ENCODE results near the gene GPX1. TPM values are rescaled to one million over a fixed set of nuclear protein-coding genes. Genes with fewer than 3 reads are reported as not detected.
"Not testable (repeated sequence)": the region's sequence is repeated elsewhere in the genome, so short reads cannot be mapped to it uniquely, and the experiment has no call there.

The GPX1 gene
- total RNA-seq, 2 donors from 2014 or later = 75.6 to 326 TPM

DNA sequence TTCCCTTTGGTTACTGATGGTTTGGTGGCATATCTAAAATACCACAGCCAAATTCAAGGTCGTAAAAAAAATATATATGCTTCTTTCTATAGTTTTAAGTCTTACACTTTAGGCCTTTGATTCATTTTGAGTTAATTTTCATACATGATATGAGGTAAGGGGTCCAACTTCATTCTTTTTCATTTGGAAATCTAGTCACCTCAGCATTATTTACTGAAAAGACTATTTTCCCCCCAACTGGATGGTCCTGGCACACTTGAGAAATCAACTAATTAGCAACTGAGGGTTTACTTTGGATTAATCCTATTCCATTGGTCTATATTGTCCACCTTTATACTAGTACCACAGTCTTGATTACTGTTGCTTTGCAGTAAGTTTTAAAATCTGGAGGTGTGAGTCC, 27.5 kb upstream of the GPX1 start:
- Mint-ChIP-seq H3K27ac (peak overlapping the region; percentile 77), H3K27me3 (no peaks in the 10 kb centered on the region), H3K4me1 (peaks cover 43% of the 10 kb centered on the region), H3K4me3 (peak overlapping the region; percentile 33), H3K36me3 (ENCODE audit: low read depth) (no peaks in the 10 kb centered on the region)
- no peak for DNase-seq
- H3K9me3 ChIP-seq (ENCODE audit: control insufficient read depth, low read length, poor library complexity, severe bottlenecking) = no peaks in the 10 kb centered on the region
- no peak for ATAC-seq

DNA sequence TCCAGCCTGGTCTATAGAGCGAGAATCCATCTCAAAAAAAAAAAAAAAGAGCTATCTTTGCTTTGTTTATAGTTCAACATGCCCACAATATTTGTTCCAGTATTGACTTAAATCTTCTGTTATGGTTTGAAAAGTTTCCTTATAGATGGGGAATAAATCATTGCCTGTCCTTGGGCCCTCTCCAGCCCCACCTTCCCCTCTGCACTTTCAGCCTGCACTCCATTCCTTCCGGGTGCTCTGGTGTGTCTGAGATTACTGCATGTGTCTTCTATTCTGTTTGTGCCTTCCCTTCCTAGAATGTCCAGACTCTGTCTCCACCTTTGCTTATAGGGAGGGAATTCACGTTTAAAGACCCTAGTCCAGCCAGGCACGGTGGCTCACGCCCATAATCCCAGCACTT, 25.2 kb upstream of the GPX1 start:
- peak overlapping the region; percentile 70 for H3K27ac Mint-ChIP-seq
- peaks cover 1% of the 10 kb centered on the region for H3K36me3 Mint-ChIP-seq (ENCODE audit: low read depth)
- H3K4me1 Mint-ChIP-seq = peaks cover 45% of the 10 kb centered on the region
- ATAC-seq = no peak
- no peaks in the 10 kb centered on the region for H3K9me3 ChIP-seq (ENCODE audit: control insufficient read depth, low read length, poor library complexity, severe bottlenecking)
- DNase-seq = no peak
- H3K27me3 Mint-ChIP-seq = no peaks in the 10 kb centered on the region
- peak overlapping the region; percentile 41 for H3K4me3 Mint-ChIP-seq

DNA sequence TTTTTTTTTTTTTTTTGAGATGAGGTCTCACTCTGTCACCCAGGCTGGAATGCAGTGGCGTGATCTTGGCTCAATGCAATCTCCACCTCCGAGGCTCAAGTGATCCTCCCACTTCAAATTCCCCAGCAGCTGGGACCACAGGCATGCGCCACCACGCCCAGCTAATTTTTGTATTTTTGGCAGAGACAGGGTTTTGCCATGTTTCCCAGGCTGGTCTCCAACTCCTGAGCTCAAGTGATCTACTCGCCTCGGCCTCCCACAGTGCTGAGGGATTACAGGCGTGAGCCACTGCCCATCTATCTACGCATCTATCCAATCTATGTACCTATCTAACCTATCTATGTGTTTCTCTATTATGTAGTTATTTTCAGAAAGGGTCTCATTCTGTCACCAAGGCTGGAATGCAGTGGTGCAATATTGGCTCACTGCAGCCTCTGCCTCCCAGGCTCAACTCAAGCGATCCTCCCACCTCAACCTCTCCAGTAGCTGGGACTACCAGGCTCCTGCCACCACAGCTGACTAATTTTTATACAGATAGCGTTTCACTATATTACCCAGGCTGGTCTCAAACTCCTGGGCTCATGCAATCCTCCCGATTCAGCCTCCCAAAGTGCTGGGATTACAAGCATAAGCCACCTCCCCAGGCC, 20.2 kb upstream of the GPX1 start:
- peaks cover 2% of the 10 kb centered on the region for H3K36me3 Mint-ChIP-seq (ENCODE audit: low read depth)
- no peak for ATAC-seq
- H3K27me3 Mint-ChIP-seq = no peaks in the 10 kb centered on the region
- no peak for DNase-seq
- H3K9me3 ChIP-seq (ENCODE audit: control insufficient read depth, low read length, poor library complexity, severe bottlenecking) = no peaks in the 10 kb centered on the region
- peak overlapping the region; percentile 1 for H3K4me3 Mint-ChIP-seq
- H3K27ac Mint-ChIP-seq = peak overlapping the region; percentile 59
- H3K4me1 Mint-ChIP-seq = peaks cover 34% of the 10 kb centered on the region

DNA sequence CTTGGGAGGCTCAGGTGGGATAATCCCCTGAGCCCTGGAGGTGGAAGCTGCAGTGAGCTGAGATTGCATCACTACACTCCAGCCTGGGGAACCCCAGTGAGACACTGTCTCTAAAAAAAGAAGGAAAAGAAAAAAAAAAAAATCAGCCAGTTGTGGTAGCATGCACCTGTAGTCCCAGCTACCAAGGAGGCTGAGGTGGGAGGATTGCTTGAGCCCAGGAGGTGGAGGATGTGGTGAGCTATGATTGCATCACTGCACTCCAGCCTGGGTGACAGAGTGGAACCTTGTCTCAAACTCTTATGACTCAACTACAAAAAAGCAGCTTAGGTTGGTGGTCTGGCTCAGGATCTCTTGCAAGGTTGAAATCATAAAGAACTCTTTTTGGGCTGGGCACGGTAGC, 19.3 kb upstream of the GPX1 start:
- no peaks in the 10 kb centered on the region for H3K9me3 ChIP-seq (ENCODE audit: control insufficient read depth, low read length, poor library complexity, severe bottlenecking)
- peak; percentile 61 for ATAC-seq
- Mint-ChIP-seq H3K27me3 (no peaks in the 10 kb centered on the region), H3K4me1 (peaks cover 30% of the 10 kb centered on the region), H3K27ac (peak overlapping the region; percentile 87), H3K4me3 (peak overlapping the region; percentile 41), H3K36me3 (ENCODE audit: low read depth) (peaks cover 2% of the 10 kb centered on the region)
- peak in 1 of 3 donors; percentile 8 for DNase-seq

DNA sequence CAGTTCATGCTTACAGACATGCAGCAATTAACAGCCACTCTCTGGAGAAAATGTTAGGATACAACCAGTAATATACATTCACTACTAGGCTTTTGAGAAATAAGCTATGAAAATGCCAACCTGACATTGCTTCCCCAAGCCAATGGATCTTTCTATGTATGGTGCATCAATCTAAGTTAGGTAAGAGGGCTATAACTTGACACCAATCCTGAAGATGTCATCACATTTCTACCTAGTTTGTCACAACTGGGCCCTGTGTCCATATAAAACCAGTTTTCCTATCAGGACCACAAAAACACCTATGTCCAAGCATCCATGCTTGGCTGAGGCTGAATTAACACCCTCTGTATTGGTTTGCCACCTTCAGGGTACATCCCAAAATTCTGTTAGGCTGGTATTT, 13.8 kb upstream of the GPX1 start:
- ATAC-seq (no peak), DNase-seq (no peak)
- Mint-ChIP-seq H3K36me3 (ENCODE audit: low read depth) (no peaks in the 10 kb centered on the region), H3K27ac (peak overlapping the region; percentile 9), H3K4me3 (no peak overlapping the region), H3K4me1 (peaks cover 16% of the 10 kb centered on the region), H3K27me3 (no peaks in the 10 kb centered on the region)
- H3K9me3 ChIP-seq (ENCODE audit: control insufficient read depth, low read length, poor library complexity, severe bottlenecking) = no peaks in the 10 kb centered on the region

DNA sequence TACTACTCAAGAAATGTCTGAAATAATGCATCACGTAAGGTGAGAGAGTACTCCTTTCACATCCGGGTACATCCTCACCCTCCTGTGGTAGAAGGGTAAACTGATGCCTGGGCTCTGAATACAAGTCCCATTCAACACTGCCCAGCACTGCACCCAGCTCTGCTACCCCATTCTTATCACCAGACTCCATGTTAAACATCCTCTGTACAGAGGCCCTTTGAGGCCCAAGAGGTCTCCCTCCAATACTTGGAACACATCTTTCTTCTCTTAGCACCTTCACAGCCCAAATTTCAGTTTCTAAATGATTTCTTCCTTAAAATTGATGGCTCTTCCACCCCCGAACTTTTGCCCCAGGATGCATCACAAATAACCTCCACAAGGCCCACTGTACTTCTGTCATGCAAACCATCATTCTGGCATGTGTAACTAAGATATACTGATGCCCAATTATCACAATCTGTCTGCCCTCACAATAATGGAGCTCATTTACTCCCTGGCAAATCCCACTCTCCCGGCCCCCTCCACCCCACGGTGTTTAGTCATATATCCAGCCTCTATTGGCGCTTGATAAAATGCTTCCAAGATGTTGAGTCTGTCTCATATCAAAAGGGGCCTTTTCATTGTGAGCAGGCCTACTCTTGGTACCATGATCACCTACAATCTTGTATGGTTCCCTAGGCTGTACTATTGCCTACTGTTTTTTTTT, 12.6 kb upstream of the GPX1 start:
- H3K27ac Mint-ChIP-seq = peak overlapping the region; percentile 9

DNA sequence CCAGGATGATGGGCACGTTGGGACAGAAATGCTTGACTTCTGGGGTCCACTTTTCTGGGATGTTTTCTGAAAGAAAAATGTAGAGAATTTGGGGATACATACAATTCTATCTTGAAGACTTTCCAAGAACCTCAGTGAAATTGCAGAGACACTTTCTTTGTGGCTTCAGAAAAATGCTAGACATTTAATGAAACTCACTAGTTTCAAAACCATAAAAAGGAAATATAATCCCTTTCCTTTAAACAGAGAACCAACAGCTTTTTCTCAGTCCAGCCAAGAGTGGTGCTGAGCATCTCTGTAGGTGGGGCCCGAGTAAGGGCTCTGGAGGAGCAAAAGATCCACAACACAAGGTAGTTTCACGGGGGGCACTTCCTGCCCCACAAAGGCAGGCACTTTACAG, 4.4 kb upstream of the GPX1 start:
- Mint-ChIP-seq H3K27me3 (no peaks in the 10 kb centered on the region), H3K36me3 (ENCODE audit: low read depth) (no peaks in the 10 kb centered on the region), H3K27ac (no peak overlapping the region), H3K4me1 (peaks cover 11% of the 10 kb centered on the region), H3K4me3 (no peak overlapping the region)
- DNase-seq = no peak
- ATAC-seq = no peak
- no peaks in the 10 kb centered on the region for H3K9me3 ChIP-seq (ENCODE audit: control insufficient read depth, low read length, poor library complexity, severe bottlenecking)

More for the DNA sequence above, 12.6 kb upstream of the GPX1 start:
- no peaks in the 10 kb centered on the region for H3K27me3 Mint-ChIP-seq
- no peak for DNase-seq
- peaks cover 14% of the 10 kb centered on the region for H3K4me1 Mint-ChIP-seq
- ATAC-seq = no peak
- H3K4me3 Mint-ChIP-seq = no peak overlapping the region
- H3K9me3 ChIP-seq (ENCODE audit: control insufficient read depth, low read length, poor library complexity, severe bottlenecking) = no peaks in the 10 kb centered on the region
- H3K36me3 Mint-ChIP-seq (ENCODE audit: low read depth) = no peaks in the 10 kb centered on the region

DNA sequence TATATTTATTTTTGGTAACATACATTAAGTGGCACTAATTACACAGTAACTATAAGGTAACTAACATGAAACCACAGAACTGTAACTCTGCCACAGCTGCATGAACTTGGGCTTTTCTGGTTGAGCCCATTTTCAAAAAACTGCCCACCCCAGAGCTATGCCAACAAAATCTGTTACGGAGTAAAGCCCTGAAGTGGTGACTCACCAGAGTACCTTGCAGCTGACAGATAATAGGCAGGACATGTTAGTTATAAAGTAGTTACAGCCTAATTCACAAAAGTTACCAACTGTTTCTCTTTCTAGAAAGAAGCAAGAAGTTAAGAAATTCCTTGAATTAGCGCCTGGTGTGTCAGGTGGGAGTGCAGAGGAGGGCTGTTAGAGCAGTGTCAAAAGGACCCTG, 1.5 kb upstream of the GPX1 start:
- Mint-ChIP-seq H3K27me3 (no peaks in the 10 kb centered on the region), H3K4me1 (peaks cover 18% of the 10 kb centered on the region), H3K27ac (peak overlapping the region; percentile 57), H3K36me3 (ENCODE audit: low read depth) (peaks cover 3% of the 10 kb centered on the region), H3K4me3 (peak overlapping the region; percentile 96)
- no peak for DNase-seq
- H3K9me3 ChIP-seq (ENCODE audit: control insufficient read depth, low read length, poor library complexity, severe bottlenecking) = no peaks in the 10 kb centered on the region
- ATAC-seq = no peak

DNA sequence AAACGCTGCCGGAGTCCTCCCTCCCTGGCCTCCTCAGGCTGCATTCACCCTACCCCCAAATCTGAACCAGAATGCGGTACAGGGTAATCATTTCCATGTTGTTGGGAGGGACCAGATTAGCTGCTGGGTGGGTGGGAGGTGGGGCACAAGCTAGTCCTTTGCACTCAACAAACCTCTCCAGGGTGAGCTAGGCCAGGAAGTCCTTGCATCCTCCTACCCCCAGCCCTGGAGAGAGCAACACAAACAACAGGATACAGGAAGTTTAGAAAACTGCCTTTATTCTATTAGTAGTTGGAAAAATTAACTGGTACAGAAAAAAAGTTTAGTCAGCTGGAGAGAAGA, 702 bp upstream of the GPX1 start:
- Mint-ChIP-seq H3K36me3 (ENCODE audit: low read depth) (peaks cover 3% of the 10 kb centered on the region), H3K27ac (peak overlapping the region; percentile 57), H3K4me3 (peak overlapping the region; percentile 96), H3K4me1 (peaks cover 20% of the 10 kb centered on the region), H3K27me3 (no peaks in the 10 kb centered on the region)
- DNase-seq = no peak
- ATAC-seq = peak; percentile 6
- H3K9me3 ChIP-seq (ENCODE audit: control insufficient read depth, low read length, poor library complexity, severe bottlenecking) = no peaks in the 10 kb centered on the region

DNA sequence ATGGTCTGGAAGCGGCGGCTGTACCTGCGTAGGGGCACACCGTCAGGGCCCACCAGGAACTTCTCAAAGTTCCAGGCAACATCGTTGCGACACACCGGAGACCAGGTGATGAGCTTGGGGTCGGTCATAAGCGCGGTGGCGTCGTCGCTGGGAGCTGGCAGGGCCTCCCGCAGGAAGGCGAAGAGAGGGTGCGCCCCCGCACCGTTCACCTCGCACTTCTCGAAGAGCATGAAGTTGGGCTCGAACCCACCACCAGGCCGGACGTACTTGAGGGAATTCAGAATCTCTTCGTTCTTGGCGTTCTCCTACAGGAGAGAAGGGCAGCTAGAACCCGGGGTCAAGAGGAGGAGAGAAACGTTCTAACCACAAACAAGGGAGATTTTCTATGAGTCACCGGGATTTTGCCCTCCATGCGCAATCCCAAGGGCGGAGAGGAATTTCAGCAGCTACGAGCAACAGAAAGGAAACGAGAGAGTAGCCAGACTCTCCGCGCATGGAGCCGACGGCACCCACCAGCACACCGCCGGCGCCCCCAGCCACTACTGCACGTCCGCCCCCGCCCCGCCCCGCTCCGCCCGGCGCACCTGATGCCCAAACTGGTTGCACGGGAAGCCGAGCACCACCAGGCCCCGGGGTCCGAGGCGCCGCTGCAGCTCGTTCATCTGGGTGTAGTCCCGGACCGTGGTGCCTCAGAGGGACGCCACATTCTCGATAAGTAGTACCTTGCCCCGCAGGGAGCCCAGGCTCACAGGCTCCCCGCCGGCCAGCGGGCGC, 523 bp downstream of the GPX1 start:
- H3K36me3 Mint-ChIP-seq (ENCODE audit: low read depth) = not testable (repeated sequence)
- ATAC-seq = peak; percentile 56
- peaks cover 26% of the 10 kb centered on the region for H3K4me1 Mint-ChIP-seq

DNA sequence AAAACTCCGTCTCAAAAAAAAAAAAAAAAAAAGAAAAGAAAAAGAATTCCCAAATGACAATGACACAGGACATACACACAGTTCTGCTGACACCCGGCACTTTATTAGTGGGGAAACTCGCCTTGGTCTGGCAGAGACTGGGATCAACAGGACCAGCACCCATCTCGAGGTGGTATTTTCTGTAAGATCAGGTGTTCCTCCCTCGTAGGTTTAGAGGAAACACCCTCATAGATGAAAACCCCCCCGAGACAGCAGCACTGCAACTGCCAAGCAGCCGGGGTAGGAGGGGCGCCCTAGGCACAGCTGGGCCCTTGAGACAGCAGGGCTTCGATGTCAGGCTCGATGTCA, 1.1 kb downstream of the GPX1 start:
- not testable (repeated sequence) for DNase-seq; H3K27me3 Mint-ChIP-seq; H3K9me3 ChIP-seq (ENCODE audit: control insufficient read depth, low read length, poor library complexity, severe bottlenecking); H3K36me3 Mint-ChIP-seq (ENCODE audit: low read depth)
- H3K27ac Mint-ChIP-seq = peak overlapping the region; percentile 96
- H3K4me1 Mint-ChIP-seq = peaks cover 26% of the 10 kb centered on the region
- peak; percentile 48 for ATAC-seq
- peak overlapping the region; percentile 96 for H3K4me3 Mint-ChIP-seq

More for the DNA sequence above, 523 bp downstream of the GPX1 start:
- peak overlapping the region; percentile 96 for H3K27ac Mint-ChIP-seq
- DNase-seq = peak; percentile 22 to 44 (median 43)
- peak overlapping the region; percentile 96 for H3K4me3 Mint-ChIP-seq
- H3K9me3 ChIP-seq (ENCODE audit: control insufficient read depth, low read length, poor library complexity, severe bottlenecking); H3K27me3 Mint-ChIP-seq: not testable (repeated sequence)

DNA sequence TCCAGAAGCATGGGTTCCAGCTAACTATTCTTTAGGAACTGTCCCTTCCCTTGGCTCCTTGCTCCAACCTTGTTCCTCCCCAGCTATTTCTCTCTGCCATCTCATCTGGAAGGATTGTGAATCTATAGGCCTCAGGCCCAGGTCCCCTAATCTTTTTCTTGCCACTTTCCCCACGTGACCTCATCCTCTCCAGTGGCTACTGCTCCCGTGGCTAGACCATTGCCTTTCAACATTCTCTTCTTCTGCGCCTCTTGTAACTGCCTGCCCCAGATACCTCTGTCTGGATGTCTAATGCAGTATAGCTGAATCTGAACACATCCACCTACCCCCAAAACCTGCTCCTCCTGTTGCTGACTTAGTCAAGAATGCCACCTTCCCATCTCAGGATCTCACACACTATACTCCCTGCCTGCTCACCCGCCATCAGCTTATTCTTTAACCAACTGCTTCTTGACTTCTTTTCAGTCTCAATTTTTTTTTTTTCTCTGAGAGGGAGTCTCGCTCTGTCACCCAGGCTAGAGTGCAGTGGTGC, 5.2 kb downstream of the GPX1 start:
- H3K36me3 Mint-ChIP-seq (ENCODE audit: low read depth) = peaks cover 6% of the 10 kb centered on the region
- H3K4me1 Mint-ChIP-seq = peaks cover 31% of the 10 kb centered on the region
- peak overlapping the region; percentile 88 for H3K27ac Mint-ChIP-seq
- no peaks in the 10 kb centered on the region for H3K9me3 ChIP-seq (ENCODE audit: control insufficient read depth, low read length, poor library complexity, severe bottlenecking)
- no peak for ATAC-seq
- DNase-seq = no peak
- H3K27me3 Mint-ChIP-seq = no peaks in the 10 kb centered on the region
- H3K4me3 Mint-ChIP-seq = no peak overlapping the region

DNA sequence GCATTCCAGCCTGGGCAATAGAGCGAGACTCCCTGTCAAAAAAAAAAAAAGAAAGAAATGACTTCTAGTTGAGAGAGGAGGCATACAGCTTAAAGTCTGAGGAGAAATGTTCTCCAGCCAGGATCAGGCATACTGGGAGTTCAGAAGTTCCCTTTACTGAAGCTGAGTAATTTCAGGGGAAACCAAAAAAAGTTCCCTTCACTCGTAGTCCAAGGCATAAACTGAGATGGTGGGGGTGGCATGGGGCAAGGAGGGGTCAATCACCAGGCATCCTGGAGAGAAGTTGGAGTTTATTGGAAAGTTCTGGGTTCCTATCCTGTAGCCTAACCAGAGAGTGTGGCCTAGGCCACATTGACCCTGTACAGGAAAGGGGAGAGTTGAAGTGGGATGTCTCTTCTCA, 5.9 kb downstream of the GPX1 start:
- ATAC-seq = no peak

More for the DNA sequence above, 5.9 kb downstream of the GPX1 start:
- Mint-ChIP-seq H3K36me3 (ENCODE audit: low read depth) (peaks cover 6% of the 10 kb centered on the region), H3K27ac (peak overlapping the region; percentile 88), H3K27me3 (no peaks in the 10 kb centered on the region), H3K4me3 (no peak overlapping the region), H3K4me1 (peaks cover 27% of the 10 kb centered on the region)
- DNase-seq = no peak
- no peaks in the 10 kb centered on the region for H3K9me3 ChIP-seq (ENCODE audit: control insufficient read depth, low read length, poor library complexity, severe bottlenecking)
